Loucy (cell line): ENCODE measurements around the gene COX20.

Source experiments
- CTCF ChIP-seq: fragments of 200-600 bp; sonication (generic); conservative IDR thresholded peaks from 2 replicates; pipeline ENCODE4 v1.5.1; 2014; ENCODE audit warnings: mild to moderate bottlenecking, antibody characterized with exemption, low read length
- EZH2phosphoT487 ChIP-seq: fragments of 200-600 bp; IDR thresholded peaks from 2 replicates; pipeline ENCODE4 v1.6.1; 2018; ENCODE audit warnings: antibody characterized with exemption, mild to moderate bottlenecking, moderate library complexity, borderline replicate concordance

- TF ChIP-seq CTCF (no peak), EZH2phosphoT487 (no peak)
Observed at GRCh38 chr1:244800821-244801220, 34.6 kb upstream of the COX20 start.
